Activated T-helper 2 cell treated with anti-CD3 and anti-CD28 coated beads, Interferon-gamma antibody, Interleukin-2, Interleukin-4, amounts not matched to agents 10 μg/mL and 5 μg/mL and 100 μg/mL, durations not matched to agents 14 hours and 24 hours and 36 hours (primary cell): ENCODE data around the gene ZNF280B. TPM values are rescaled to one million over a fixed set of nuclear protein-coding genes. Genes with fewer than 3 reads are reported as not detected.
A peak's percentile ranks its signal among the peaks of the same experiment; 100 is the strongest.

Source experiments
- DNase-seq: peaks from one replicate; pipeline ENCODE4 v3.0.0; 2021; ENCODE audit warnings: low spot score
- H3K27ac Mint-ChIP-seq: one replicate; pipeline ENCODE4 v1.8.0; 2021; ENCODE audit warnings: mixed read lengths
- H3K27me3 Mint-ChIP-seq: one replicate; pipeline ENCODE4 v1.8.0; 2021; ENCODE audit warnings: low read depth, mixed read lengths
- H3K36me3 Mint-ChIP-seq: one replicate; pipeline ENCODE4 v1.8.0; 2021; ENCODE audit warnings: low read depth, mixed read lengths
- H3K4me1 Mint-ChIP-seq: one replicate; pipeline ENCODE4 v1.8.0; 2021; ENCODE audit warnings: low read depth, mixed read lengths
- H3K4me3 Mint-ChIP-seq: one replicate; pipeline ENCODE4 v1.8.0; 2021; ENCODE audit warnings: low read depth, mild to moderate bottlenecking, moderate library complexity, mixed read lengths
- H3K9me3 Mint-ChIP-seq: one replicate; pipeline ENCODE4 v1.8.0; 2021; ENCODE audit warnings: mixed read lengths
- intact Hi-C: fragments of 100-400 bp; cut with micrococcal nuclease; formaldehyde crosslinking; loops from one replicate; pipeline ENCODE4 v1.15.1; 2023
- total RNA-seq: library from RNA; stranded (reverse); gene quantifications from 2 replicates; pipeline ENCODE4 v1.2.3, GENCODE V29; 2022

ZNF280B gene
- total RNA-seq, 1 donor from 2014 or later = 3.7 TPM

- Mint-ChIP-seq H3K9me3 (peaks cover 14% of the 10 kb centered on the region), H3K27ac (no peak overlapping the region), H3K27me3 (peaks cover 20% of the 10 kb centered on the region), H3K4me1 (no peaks in the 10 kb centered on the region), H3K4me3 (no peak overlapping the region), H3K36me3 (no peaks in the 10 kb centered on the region)
- peak; percentile 26 for DNase-seq
- intact Hi-C loops = loop anchor here (5.0 kb wide), 1 partner anchor 123 kb away; no protein-coding TSS in a partner anchor
Measured at GRCh38 chr22:22463855-22464540, 44.5 kb downstream of the ZNF280B start.

- DNase-seq = no peak
- Mint-ChIP-seq H3K4me1 (no peaks in the 10 kb centered on the region), H3K27ac (no peak overlapping the region), H3K4me3 (no peak overlapping the region), H3K36me3 (no peaks in the 10 kb centered on the region), H3K27me3 (peaks cover 20% of the 10 kb centered on the region), H3K9me3 (peaks cover 17% of the 10 kb centered on the region)
- intact Hi-C loops = loop anchor here (5.0 kb wide), 1 partner anchor 124 kb away; no protein-coding TSS in a partner anchor
Measured at GRCh38 chr22:22462813-22463567, 45.6 kb downstream of the ZNF280B start.

GRCh38 chr22:22461583-22461982, 47.0 kb downstream of the ZNF280B start:
- DNase-seq = no peak
- Mint-ChIP-seq H3K27ac (no peak overlapping the region), H3K9me3 (peaks cover 17% of the 10 kb centered on the region), H3K27me3 (peaks cover 18% of the 10 kb centered on the region), H3K4me3 (no peak overlapping the region), H3K4me1 (no peaks in the 10 kb centered on the region), H3K36me3 (no peaks in the 10 kb centered on the region)
- intact Hi-C loops = loop anchor here (5.0 kb wide), 1 partner anchor 126 kb away; no protein-coding TSS in a partner anchor

- no peaks in the 10 kb centered on the region for H3K4me1 Mint-ChIP-seq
- peaks cover 18% of the 10 kb centered on the region for H3K27me3 Mint-ChIP-seq
- DNase-seq = no peak
- no peak overlapping the region for H3K4me3 Mint-ChIP-seq
- peaks cover 17% of the 10 kb centered on the region for H3K9me3 Mint-ChIP-seq
- H3K27ac Mint-ChIP-seq = no peak overlapping the region
- intact Hi-C loops = loop anchor here (5.0 kb wide), 1 partner anchor 126 kb away; no protein-coding TSS in a partner anchor
- no peaks in the 10 kb centered on the region for H3K36me3 Mint-ChIP-seq
Measured at GRCh38 chr22:22461111-22461510, 47.4 kb downstream of the ZNF280B start.

- Mint-ChIP-seq H3K27ac (no peak overlapping the region), H3K9me3 (peaks cover 17% of the 10 kb centered on the region), H3K4me1 (no peaks in the 10 kb centered on the region), H3K36me3 (no peaks in the 10 kb centered on the region), H3K4me3 (no peak overlapping the region), H3K27me3 (peaks cover 18% of the 10 kb centered on the region)
- no peak for DNase-seq
- intact Hi-C loops = loop anchor here (5.0 kb wide), 1 partner anchor 127 kb away; no protein-coding TSS in a partner anchor
Measured at GRCh38 chr22:22460635-22461034, 47.9 kb downstream of the ZNF280B start.

- intact Hi-C loops = loop anchor here (5.0 kb wide), 1 partner anchor 127 kb away; no protein-coding TSS in a partner anchor
- Mint-ChIP-seq H3K36me3 (no peaks in the 10 kb centered on the region), H3K27ac (no peak overlapping the region), H3K4me1 (no peaks in the 10 kb centered on the region), H3K4me3 (no peak overlapping the region), H3K27me3 (peaks cover 18% of the 10 kb centered on the region), H3K9me3 (peaks cover 17% of the 10 kb centered on the region)
- DNase-seq = no peak
Measured at GRCh38 chr22:22460060-22460459, 48.5 kb downstream of the ZNF280B start.

- intact Hi-C loops = no loop called here
- Mint-ChIP-seq H3K27me3 (peaks cover 15% of the 10 kb centered on the region), H3K36me3 (no peaks in the 10 kb centered on the region), H3K27ac (no peak overlapping the region), H3K4me1 (no peaks in the 10 kb centered on the region), H3K9me3 (peaks cover 17% of the 10 kb centered on the region), H3K4me3 (no peak overlapping the region)
- no peak for DNase-seq
Measured at GRCh38 chr22:22458896-22459588, 49.5 kb downstream of the ZNF280B start.

GRCh38 chr22:22458387-22458786, 50.2 kb downstream of the ZNF280B start:
- no peak for DNase-seq
- intact Hi-C loops = no loop called here
- Mint-ChIP-seq H3K27me3 (peaks cover 11% of the 10 kb centered on the region), H3K4me3 (no peak overlapping the region), H3K36me3 (no peaks in the 10 kb centered on the region), H3K9me3 (peaks cover 18% of the 10 kb centered on the region), H3K27ac (no peak overlapping the region), H3K4me1 (no peaks in the 10 kb centered on the region)

GRCh38 chr22:22454997-22455396, 53.5 kb downstream of the ZNF280B start:
- no peaks in the 10 kb centered on the region for H3K4me1 Mint-ChIP-seq
- intact Hi-C loops = no loop called here
- H3K4me3 Mint-ChIP-seq = no peak overlapping the region
- H3K36me3 Mint-ChIP-seq = no peaks in the 10 kb centered on the region
- H3K27me3 Mint-ChIP-seq = peaks cover 14% of the 10 kb centered on the region
- no peak overlapping the region for H3K27ac Mint-ChIP-seq
- DNase-seq = no peak
- H3K9me3 Mint-ChIP-seq = peaks cover 25% of the 10 kb centered on the region

- no peak for DNase-seq
- intact Hi-C loops = no loop called here
- no peaks in the 10 kb centered on the region for H3K4me1 Mint-ChIP-seq
- no peaks in the 10 kb centered on the region for H3K36me3 Mint-ChIP-seq
- peaks cover 27% of the 10 kb centered on the region for H3K27me3 Mint-ChIP-seq
- peaks cover 9% of the 10 kb centered on the region for H3K9me3 Mint-ChIP-seq
- H3K4me3 Mint-ChIP-seq = no peak overlapping the region
- no peak overlapping the region for H3K27ac Mint-ChIP-seq
Measured at GRCh38 chr22:22452996-22453686, 55.4 kb downstream of the ZNF280B start.

- Mint-ChIP-seq H3K27ac (no peak overlapping the region), H3K4me1 (no peaks in the 10 kb centered on the region), H3K9me3 (peaks cover 9% of the 10 kb centered on the region), H3K36me3 (no peaks in the 10 kb centered on the region), H3K27me3 (peaks cover 31% of the 10 kb centered on the region), H3K4me3 (no peak overlapping the region)
- intact Hi-C loops = no loop called here
- DNase-seq = no peak
Measured at GRCh38 chr22:22452211-22452610, 56.3 kb downstream of the ZNF280B start.

- DNase-seq = no peak
- no peak overlapping the region for H3K27ac Mint-ChIP-seq
- peaks cover 38% of the 10 kb centered on the region for H3K27me3 Mint-ChIP-seq
- H3K4me3 Mint-ChIP-seq = no peak overlapping the region
- no peaks in the 10 kb centered on the region for H3K36me3 Mint-ChIP-seq
- H3K4me1 Mint-ChIP-seq = no peaks in the 10 kb centered on the region
- peaks cover 9% of the 10 kb centered on the region for H3K9me3 Mint-ChIP-seq
- intact Hi-C loops = no loop called here
Measured at GRCh38 chr22:22450343-22450839, 58.2 kb downstream of the ZNF280B start.
